Cardiac fibroblast (primary cell): ENCODE results near the gene KCNQ5.

Experiments
- DNase-seq, 2 donors: peaks; one replicate each; pipeline versions ENCODE4 v3.0.0 to v3.0.0-alpha.2; 2010; ENCODE audit warnings: low read depth in 2 of 2
- H3K4me3 ChIP-seq, 2 donors: replicated peaks in 1 of 2; 1 replicate in 1 of 2; 2 replicates in 1 of 2; pipeline ENCODE4 v1.5.1; 2011; ENCODE audit warnings: low read depth in 2 of 2, low read length in 2 of 2, mild to moderate bottlenecking in 2 of 2, moderate library complexity in 1 of 2
- CTCF ChIP-seq: IDR thresholded peaks from one replicate; pipeline ENCODE4 v1.5.1; 2011; ENCODE audit warnings: low read depth, mild to moderate bottlenecking, low read length, inconsistent platforms

KCNQ5 gene

GRCh38 chr6:73152966-73153757 lies 531.3 kb downstream of the KCNQ5 start:
- no peak for TF ChIP-seq CTCF
- peak; percentile 5 to 62 for DNase-seq
- H3K4me3 ChIP-seq: no peak overlapping the region

GRCh38 chr6:73156793-73157767 lies 535.2 kb downstream of the KCNQ5 start:
- no peak for TF ChIP-seq CTCF
- DNase-seq: no peak
- H3K4me3 ChIP-seq: no peak overlapping the region

GRCh38 chr6:73157870-73158269 lies 536.0 kb downstream of the KCNQ5 start:
- DNase-seq: no peak
- H3K4me3 ChIP-seq: no peak overlapping the region
- TF ChIP-seq CTCF: no peak

- DNase-seq: peak in 1 of 2 donors; percentile 10
- TF ChIP-seq CTCF: no peak
Observed at GRCh38 chr6:73169111-73169510, 547.2 kb downstream of the KCNQ5 start.

GRCh38 chr6:73169633-73170032 lies 547.8 kb downstream of the KCNQ5 start:
- no peak for TF ChIP-seq CTCF
- no peak for DNase-seq
- no peak overlapping the region for H3K4me3 ChIP-seq

More at GRCh38 chr6:73169111-73169510, 547.2 kb downstream of the KCNQ5 start:
- no peak overlapping the region for H3K4me3 ChIP-seq

GRCh38 chr6:73174646-73175045 lies 552.8 kb downstream of the KCNQ5 start:
- no peak overlapping the region for H3K4me3 ChIP-seq
- DNase-seq: no peak
- TF ChIP-seq CTCF: no peak
